Osteocyte (in vitro differentiated cells): ENCODE results near the gene PRR35. TPM values are rescaled to one million over a fixed set of nuclear protein-coding genes. Genes with fewer than 3 reads are reported as not detected.

ENCODE experiments used
- DNase-seq: peaks from one replicate; pipeline ENCODE4 v3.0.0; 2021; ENCODE audit warnings: mixed read lengths; ENCODE audit not compliant: unreplicated experiment; ENCODE audit errors: extremely low spot score
- H3K27ac Mint-ChIP-seq: one replicate; pipeline ENCODE4 v1.8.0; 2021; ENCODE audit warnings: mild to moderate bottlenecking, mixed read lengths; ENCODE audit not compliant: unreplicated experiment
- H3K27me3 Mint-ChIP-seq: one replicate; pipeline ENCODE4 v1.8.0; 2021; ENCODE audit warnings: mixed read lengths; ENCODE audit not compliant: unreplicated experiment
- H3K36me3 Mint-ChIP-seq: one replicate; pipeline ENCODE4 v1.8.0; 2021; ENCODE audit warnings: mixed read lengths; ENCODE audit not compliant: unreplicated experiment
- H3K4me1 Mint-ChIP-seq: one replicate; pipeline ENCODE4 v1.8.0; 2021; ENCODE audit warnings: mixed read lengths; ENCODE audit not compliant: unreplicated experiment
- H3K4me3 Mint-ChIP-seq: one replicate; pipeline ENCODE4 v1.8.0; 2021; ENCODE audit warnings: mild to moderate bottlenecking, moderate library complexity, mixed read lengths; ENCODE audit not compliant: unreplicated experiment
- H3K9me3 Mint-ChIP-seq: one replicate; pipeline ENCODE4 v1.8.0; 2021; ENCODE audit warnings: mixed read lengths; ENCODE audit not compliant: unreplicated experiment
- total RNA-seq: library from RNA; stranded (reverse); gene quantifications from 2 replicates; pipeline ENCODE4 v1.2.1, GENCODE V29; 2021
- TF ChIP-seq, protein P1 (sequence below): fragments of 200-600 bp; sonication (generic); IDR thresholded peaks from 2 replicates; pipeline ENCODE4 v1.5.0; 2021; ENCODE audit warnings: antibody characterized with exemption, mild to moderate bottlenecking, moderate library complexity

PRR35 gene
- total RNA-seq, 1 donor from 2014 or later = not detected

DNA sequence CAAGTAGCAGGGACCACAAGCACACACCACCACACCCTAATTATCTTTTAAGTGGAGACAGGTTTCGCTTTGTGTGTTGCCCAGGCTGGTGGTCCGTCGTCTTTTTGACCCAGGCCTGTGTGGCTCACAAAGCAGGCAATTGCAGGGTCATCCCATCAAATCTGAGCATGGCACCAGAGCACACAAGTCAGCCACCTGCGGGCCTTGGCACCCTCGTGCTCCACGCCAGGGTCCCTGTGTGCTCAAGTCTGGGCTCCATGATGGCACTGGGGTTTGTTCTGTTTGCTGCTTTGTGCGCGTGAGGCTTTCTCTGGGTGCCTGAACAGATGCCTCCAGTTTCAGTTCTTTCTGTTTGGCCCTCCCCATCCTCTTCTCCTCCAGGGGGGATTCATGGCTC, 35.1 kb upstream of the PRR35 start:
- Mint-ChIP-seq H3K4me3 (peak overlapping the region; percentile 84), H3K27ac (peak overlapping the region; percentile 96), H3K9me3 (no peaks in the 10 kb centered on the region), H3K4me1 (peaks cover 41% of the 10 kb centered on the region), H3K36me3 (peaks cover 8% of the 10 kb centered on the region), H3K27me3 (no peaks in the 10 kb centered on the region)
- no peak for DNase-seq
- TF ChIP-seq, protein P1, sequence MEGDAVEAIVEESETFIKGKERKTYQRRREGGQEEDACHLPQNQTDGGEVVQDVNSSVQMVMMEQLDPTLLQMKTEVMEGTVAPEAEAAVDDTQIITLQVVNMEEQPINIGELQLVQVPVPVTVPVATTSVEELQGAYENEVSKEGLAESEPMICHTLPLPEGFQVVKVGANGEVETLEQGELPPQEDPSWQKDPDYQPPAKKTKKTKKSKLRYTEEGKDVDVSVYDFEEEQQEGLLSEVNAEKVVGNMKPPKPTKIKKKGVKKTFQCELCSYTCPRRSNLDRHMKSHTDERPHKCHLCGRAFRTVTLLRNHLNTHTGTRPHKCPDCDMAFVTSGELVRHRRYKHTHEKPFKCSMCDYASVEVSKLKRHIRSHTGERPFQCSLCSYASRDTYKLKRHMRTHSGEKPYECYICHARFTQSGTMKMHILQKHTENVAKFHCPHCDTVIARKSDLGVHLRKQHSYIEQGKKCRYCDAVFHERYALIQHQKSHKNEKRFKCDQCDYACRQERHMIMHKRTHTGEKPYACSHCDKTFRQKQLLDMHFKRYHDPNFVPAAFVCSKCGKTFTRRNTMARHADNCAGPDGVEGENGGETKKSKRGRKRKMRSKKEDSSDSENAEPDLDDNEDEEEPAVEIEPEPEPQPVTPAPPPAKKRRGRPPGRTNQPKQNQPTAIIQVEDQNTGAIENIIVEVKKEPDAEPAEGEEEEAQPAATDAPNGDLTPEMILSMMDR = no peak

DNA sequence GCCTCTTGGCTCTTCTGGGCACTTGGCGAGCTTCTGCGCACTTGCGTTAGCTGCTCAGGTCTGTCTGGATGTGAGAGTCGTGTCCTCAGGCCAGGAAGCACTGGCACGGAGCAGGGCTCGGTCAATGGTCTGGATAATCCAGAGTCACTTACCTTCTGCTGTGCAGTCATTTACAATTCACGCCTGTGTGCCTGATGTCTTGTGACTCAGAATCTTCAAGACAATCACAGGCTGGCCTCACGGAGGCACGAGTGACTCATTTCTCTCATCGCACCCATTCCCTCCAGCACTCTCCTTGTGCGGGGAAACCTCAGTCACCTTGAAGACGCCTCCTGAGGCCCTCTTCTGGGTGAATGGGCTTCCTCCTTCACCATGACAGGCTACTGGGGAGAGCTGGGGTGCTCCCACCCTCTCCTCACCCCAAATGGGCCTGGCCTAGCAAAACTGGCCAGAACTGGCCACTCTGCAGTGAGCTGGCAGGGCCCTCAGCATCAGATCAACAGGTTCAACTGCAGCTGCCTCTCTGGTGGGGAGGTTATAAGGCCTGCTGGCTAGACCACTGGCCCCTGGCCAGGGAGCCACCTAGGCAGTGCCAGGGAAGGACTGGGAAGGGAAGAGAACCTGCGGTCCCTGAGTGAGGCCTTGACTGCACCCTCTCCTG, 34.5 kb upstream of the PRR35 start:
- TF ChIP-seq, protein P1 = no peak
- Mint-ChIP-seq H3K4me1 (peaks cover 45% of the 10 kb centered on the region), H3K4me3 (peak overlapping the region; percentile 84), H3K9me3 (no peaks in the 10 kb centered on the region), H3K36me3 (peaks cover 6% of the 10 kb centered on the region), H3K27ac (peak overlapping the region; percentile 96), H3K27me3 (no peaks in the 10 kb centered on the region)
- DNase-seq = no peak

DNA sequence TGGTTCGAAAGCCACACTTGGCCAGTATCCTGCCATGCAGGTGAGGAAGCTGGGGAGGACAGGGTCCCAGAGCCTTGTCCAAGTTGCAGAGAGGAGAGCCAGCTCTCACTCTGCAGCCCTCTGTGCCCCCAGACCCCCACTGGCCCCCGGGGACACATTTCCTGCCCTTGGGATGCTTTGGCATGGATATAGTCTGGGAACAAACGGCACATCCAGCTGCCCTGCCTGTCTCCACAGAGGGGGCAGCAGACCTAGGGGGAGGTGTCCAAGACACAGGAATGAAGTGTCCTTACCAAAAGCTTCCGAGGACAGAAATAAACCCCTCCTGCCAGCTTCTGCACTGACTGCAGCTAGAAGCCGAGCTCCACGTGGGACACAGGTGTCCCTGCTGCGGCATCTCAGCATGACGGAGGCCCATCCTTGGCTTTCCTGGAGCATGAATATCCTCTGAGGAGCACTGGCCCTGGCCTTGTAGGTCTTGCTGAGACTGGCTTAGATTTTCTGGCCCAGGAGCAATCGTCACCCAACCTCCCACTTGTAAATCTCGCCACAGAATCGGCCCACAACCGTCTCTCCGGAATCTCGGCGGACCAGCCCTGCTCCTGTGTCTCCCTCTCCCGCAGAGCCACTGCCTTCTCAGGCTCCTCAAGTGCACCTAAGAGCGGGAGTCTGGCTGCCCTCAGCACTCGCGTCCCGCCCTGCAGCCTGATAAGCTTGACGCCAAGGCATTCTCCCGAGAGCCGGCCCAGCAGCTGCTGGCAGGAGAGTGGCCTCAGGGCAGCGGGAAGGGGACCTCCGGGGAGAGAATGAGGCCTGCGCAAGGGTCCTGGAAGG, 33.8 kb upstream of the PRR35 start:
- no peaks in the 10 kb centered on the region for H3K27me3 Mint-ChIP-seq

DNA sequence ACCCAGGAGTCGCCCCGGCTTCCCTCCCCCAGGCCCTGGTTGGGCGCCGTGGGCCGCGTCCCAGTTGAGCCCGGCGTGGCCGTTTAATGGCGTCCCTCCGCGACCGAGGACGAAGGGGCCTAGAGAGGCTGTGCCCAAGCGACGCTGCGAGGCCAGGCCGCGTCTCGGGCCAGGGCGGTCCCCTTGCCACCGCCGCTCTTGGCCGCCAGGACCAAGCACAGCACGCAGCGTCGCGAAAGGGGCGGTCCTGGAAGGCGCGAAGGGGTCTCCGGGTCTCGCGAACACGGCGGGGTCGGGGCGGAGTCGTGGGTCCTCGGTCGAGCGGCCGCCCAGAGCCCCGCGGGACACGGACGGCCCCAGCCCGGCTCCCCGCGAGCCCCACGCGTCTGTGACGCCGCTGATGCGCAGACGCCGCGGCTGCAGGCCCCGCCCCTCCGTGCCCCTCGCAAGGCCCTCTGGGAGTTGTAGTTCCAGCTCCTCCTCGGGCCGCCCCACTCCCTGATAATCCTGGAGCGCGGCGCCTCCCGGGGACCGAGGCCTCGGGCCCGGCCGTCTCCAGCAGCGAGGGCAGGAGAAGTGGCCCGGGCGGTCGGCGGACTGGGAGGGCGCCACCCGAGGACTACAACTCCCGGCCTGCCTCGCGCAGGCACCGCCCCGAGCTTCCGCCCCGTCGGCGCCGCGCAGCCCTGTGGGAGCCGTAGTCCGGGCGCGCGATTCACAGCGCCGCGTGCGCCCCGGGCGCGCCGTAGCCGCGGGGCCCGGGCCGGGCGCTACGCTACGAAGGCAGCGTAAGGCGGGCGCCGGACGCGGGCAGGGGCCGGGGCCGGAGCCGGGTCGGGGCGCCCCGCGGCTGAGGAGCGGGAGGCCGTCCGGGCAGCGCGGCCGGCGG, 32.9 kb upstream of the PRR35 start, which contains the start of gene CAPN15:
Gene CAPN15 (plus strand): TSS at position 698 of the 889 bp plus-strand sequence. CDS start 19,127 bp downstream, outside the sequence.
- Mint-ChIP-seq H3K4me1 (peaks cover 45% of the 10 kb centered on the region), H3K4me3 (peak within 1 kb of the TSS; percentile 84), H3K9me3 (no peaks in the 10 kb centered on the region), H3K27ac (peak within 1 kb of the TSS; percentile 96), H3K27me3 (no peaks in the 10 kb centered on the region), H3K36me3 (peaks cover 4% of the 10 kb centered on the region)
- TF ChIP-seq, protein P1 = peak; percentile 33
- DNase-seq = peak; percentile 97

More for the DNA sequence above, 33.8 kb upstream of the PRR35 start:
- no peaks in the 10 kb centered on the region for H3K9me3 Mint-ChIP-seq
- TF ChIP-seq, protein P1 = no peak
- peaks cover 4% of the 10 kb centered on the region for H3K36me3 Mint-ChIP-seq
- H3K27ac Mint-ChIP-seq = peak overlapping the region; percentile 96
- peak overlapping the region; percentile 84 for H3K4me3 Mint-ChIP-seq
- no peak for DNase-seq
- H3K4me1 Mint-ChIP-seq = peaks cover 45% of the 10 kb centered on the region
